ENCODE results near the gene TMEM91. TPM values are rescaled to one million over a fixed set of nuclear protein-coding genes. Genes with fewer than 3 reads are reported as not detected.
A peak's percentile ranks its signal among the peaks of the same experiment; 100 is the strongest.

The TMEM91 gene
- total and polyA plus RNA-seq, 9 of the 15 experiments (the other 6 are each of a cell fraction or from before 2014, with no cell fraction given), result 1.2 to 5.2 (median 2.7) TPM

GRCh38 chr19:41397086-41398049, 21.0 kb downstream of the TMEM91 start, which contains the start of the genes BCKDHA and EXOSC5 (continued):
- no peak for TF ChIP-seq ZMIZ1 (IDR thresholded peaks at IDR 0.05; ENCODE audit: low read depth in 2 of 2, low read length in 2 of 2)
- TF ChIP-seq TEAD1 (CRISPR knock-in tag; IDR thresholded peaks at IDR 0.05), result peak in 1 of 2 experiments; percentile 63; a peak in 1 of 4 replicates
- peak; percentile 6; the same call in 1 of the 2 replicates for TF ChIP-seq RNF2 (IDR thresholded peaks at IDR 0.05)
- no peak for TF ChIP-seq RREB1 (CRISPR knock-in tag; IDR thresholded peaks at IDR 0.05)
- TF ChIP-seq ZBTB49 (CRISPR knock-in tag; IDR thresholded peaks at IDR 0.05; ENCODE audit: borderline replicate concordance), result no peak
- no peak for TF ChIP-seq TARDBP (IDR thresholded peaks at IDR 0.05)
- no peak for TF ChIP-seq MCM7 (IDR thresholded peaks at IDR 0.05)
- no peak for TF ChIP-seq ZFP91 (CRISPR knock-in tag; IDR thresholded peaks at IDR 0.05)
- no peak for TF ChIP-seq POLR2AphosphoS2 (IDR thresholded peaks at IDR 0.05; ENCODE audit: low read length)
- no peak for TF ChIP-seq CHD4 (IDR thresholded peaks at IDR 0.05; ENCODE audit: insufficient read depth, insufficient replicate concordance, low read depth, low read length, poor library complexity, severe bottlenecking)
- 0 out of 2 replicates have a peak, but pooled peaks have one; percentile 33 for TF ChIP-seq MYNN (IDR thresholded peaks at IDR 0.05)
- no peak for TF ChIP-seq MYNN (CRISPR knock-in tag; IDR thresholded peaks at IDR 0.05)

All from K562 (cell line).